ENCODE data around the gene EIF2B5.

DNA sequence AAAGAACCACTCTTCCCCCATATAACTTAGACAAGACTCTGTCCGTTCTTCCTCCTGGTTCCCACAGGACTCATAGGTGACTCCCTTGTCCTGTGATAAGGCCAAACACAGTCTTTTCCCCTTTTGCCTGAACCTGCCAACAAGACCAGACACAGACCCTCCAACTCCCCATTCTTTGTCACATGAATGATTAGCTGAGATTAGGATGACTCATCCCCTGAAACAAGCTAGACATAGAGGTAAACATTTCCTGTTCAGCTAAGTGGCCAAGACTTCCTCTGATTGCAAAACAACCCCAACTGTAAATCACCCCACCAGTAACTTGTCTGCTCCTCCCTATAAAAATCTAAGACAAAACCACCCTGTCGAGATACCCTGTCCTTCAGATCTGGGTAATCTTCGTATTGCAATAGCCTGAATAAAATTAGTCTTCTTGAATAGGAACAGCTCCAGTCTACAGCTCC lies 49.7 kb upstream of the EIF2B5 start:
- TF ChIP-seq, protein P1, sequence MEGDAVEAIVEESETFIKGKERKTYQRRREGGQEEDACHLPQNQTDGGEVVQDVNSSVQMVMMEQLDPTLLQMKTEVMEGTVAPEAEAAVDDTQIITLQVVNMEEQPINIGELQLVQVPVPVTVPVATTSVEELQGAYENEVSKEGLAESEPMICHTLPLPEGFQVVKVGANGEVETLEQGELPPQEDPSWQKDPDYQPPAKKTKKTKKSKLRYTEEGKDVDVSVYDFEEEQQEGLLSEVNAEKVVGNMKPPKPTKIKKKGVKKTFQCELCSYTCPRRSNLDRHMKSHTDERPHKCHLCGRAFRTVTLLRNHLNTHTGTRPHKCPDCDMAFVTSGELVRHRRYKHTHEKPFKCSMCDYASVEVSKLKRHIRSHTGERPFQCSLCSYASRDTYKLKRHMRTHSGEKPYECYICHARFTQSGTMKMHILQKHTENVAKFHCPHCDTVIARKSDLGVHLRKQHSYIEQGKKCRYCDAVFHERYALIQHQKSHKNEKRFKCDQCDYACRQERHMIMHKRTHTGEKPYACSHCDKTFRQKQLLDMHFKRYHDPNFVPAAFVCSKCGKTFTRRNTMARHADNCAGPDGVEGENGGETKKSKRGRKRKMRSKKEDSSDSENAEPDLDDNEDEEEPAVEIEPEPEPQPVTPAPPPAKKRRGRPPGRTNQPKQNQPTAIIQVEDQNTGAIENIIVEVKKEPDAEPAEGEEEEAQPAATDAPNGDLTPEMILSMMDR (conservative IDR thresholded peaks at IDR 0.05; ENCODE audit: low read length): no peak
- TF ChIP-seq EZH2phosphoT487 (IDR thresholded peaks at IDR 0.05; ENCODE audit: borderline replicate concordance, low read depth, low read length): no peak

Data from OCI-LY7 (cell line).